GM18505 (cell line): ENCODE results near the gene AGO3.

Experiments
- ATAC-seq: cut with Tn5 transposase; IDR thresholded peaks from one replicate; pipeline ENCODE4 v1.9.1; 2021; ENCODE audit not compliant: unreplicated experiment
- POLR2A ChIP-seq: IDR thresholded peaks from 4 replicates; pipeline ENCODE4 v1.6.1; 2011; ENCODE audit warnings: borderline replicate concordance; ENCODE audit not compliant: insufficient read depth, insufficient read length; ENCODE audit errors: extremely low read depth

AGO3 gene

DNA sequence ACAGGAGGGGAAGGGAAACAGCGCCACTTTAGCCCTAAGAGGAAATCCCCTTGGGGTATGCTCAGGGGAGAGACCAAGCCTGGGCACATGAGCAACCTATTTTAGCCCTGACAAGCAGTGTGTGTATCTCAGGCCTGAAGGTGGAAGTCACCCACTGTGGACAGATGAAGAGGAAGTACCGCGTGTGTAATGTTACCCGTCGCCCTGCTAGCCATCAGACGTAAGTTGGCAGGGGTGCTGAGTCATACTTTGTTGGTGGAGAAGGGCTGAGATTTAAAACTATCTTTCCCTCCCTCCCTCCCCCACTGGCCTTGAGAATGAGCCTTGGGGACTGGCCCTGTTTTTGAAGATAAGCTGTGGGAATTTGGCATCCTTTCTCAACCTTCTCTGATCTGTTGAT lies 36.7 kb upstream of the AGO3 start:
- no peak for ATAC-seq
- TF ChIP-seq POLR2A: no peak

DNA sequence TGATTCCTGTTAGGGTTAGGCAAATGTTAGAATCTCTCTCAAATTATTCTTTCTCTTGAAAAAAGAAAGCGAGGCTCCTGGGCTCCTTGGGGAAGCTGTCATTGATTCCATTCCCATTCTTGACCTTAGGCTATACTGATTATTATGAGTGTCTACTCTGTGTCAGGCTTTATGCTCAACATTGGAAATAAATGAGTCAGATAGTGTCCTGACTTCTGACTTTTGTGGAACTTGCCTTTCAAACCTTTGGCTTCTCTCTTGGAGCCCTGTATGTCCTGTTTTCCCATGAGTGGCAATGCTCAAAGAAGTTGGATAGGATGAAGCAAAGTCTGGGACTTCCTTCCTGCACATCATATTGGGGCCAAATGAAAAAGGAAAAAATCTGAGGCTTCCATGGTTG lies 36.2 kb upstream of the AGO3 start:
- TF ChIP-seq POLR2A: no peak
- no peak for ATAC-seq

DNA sequence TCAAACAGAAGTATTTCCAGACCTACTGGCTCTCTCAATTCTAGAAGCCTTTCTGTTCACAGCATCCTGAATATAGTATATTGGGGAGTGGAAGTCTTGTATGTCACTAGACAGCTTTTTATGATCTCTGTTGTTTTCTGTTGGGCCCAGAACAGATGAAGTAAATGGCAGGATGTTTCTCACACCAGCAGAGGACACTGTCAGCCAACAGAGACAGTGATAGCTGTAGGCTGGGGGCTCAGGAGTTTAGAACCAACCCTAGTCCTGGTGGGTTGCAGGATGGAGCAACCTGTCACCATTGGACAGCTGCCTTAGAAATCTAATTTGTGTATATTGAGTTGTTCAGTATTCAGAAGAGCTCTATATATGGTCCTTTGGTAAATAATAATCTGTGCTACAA lies 31.0 kb upstream of the AGO3 start:
- no peak for TF ChIP-seq POLR2A
- ATAC-seq: no peak

DNA sequence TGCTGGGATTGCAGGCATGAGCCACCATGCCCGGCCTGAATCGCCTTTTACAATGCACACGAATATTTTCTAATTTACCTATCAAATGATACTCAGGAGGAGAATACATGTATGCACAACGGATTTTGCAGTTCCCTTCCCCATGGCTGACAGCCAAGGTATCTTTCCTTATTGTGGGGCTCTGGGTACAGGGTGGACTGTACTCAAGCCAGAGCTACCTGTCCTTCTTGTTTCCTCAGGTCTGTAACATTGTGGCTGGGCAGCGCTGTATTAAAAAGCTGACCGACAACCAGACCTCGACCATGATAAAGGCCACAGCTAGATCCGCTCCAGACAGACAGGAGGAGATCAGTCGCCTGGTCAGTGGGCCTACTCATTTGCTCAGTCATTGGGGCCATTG lies 29.7 kb upstream of the AGO3 start:
- TF ChIP-seq POLR2A: no peak
- ATAC-seq: no peak

DNA sequence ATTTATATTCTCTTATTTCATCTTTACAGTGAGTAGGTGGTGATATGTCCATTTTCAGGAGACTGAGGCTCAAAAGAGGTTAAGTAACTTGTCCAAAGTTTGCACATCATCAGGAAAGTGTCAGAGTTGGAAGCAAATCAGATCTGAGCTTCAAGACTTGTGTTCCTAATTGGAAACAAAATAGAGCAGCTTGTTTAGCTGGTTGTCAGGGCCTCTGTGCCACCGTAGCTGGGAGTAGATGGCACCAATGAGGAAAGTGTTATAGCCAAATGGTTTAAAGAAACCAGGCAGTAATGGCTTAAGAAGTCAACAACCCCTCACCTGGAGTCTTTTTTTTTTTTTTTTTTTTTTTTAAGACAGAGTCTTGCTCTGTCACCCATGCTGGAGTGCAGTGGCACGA lies 28.2 kb upstream of the AGO3 start:
- TF ChIP-seq POLR2A: no peak

DNA sequence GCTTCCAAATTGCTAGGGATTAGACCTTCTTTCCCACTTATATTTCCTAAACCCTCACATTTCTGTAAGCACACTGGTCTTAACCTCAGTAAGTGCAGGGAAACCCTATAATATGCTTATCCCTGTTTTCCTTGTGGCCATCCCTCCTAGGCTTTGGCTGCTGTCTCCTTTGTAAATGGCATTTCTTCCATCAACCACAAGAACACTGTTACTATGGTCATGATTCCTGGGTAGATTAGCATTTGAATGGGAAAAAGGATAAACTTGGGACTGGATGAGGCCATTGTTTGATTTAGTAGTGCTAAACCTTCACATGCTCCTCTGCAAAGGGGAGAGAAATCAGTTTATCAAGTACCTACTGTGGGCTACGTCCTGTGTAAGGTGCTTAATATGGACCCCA lies 16.2 kb upstream of the AGO3 start:
- ATAC-seq: no peak
- TF ChIP-seq POLR2A: no peak

More for the DNA sequence above, 28.2 kb upstream of the AGO3 start:
- ATAC-seq: no peak

DNA sequence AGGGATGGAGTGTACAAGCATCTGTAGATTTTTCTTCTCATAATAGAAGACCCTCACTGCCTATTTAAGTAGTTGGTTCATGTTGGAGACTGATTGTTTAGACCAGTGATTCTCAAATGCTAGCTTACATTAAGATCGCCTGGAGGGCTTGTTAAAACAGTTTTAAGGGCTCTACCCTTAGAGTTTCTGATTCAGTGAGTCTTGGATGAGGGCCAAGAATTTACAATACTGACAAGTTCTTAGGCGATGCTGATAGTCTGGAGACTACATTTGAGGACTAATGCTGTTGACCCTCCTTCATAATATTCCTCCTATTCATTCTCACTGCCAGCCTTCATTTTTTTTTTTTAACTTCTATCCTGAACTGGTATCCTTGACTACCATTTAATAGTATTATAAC lies 15.2 kb upstream of the AGO3 start:
- TF ChIP-seq POLR2A: no peak
- no peak for ATAC-seq

DNA sequence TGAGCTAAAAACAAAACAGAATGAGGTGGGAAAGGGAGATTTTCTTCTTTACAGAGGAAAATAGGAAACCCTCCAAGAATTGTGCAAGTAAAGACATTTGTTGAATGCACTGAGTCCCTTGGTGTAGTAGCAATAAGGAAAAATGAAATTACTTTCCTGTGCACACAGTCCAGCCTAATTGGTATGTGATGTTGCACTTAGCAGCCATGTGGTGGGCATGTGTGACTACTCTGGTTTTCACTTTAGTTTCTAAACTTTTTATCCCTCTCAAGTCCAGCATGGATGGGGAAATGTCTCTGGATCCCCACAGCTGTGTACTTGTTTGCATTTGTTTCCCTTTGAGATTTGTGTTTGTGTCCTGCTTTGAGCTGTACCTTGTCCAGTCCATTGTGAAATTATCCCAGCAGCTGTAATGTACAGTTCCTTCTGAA lies 7.1 kb upstream of the AGO3 start:
- ATAC-seq: no peak
- TF ChIP-seq POLR2A: no peak

DNA sequence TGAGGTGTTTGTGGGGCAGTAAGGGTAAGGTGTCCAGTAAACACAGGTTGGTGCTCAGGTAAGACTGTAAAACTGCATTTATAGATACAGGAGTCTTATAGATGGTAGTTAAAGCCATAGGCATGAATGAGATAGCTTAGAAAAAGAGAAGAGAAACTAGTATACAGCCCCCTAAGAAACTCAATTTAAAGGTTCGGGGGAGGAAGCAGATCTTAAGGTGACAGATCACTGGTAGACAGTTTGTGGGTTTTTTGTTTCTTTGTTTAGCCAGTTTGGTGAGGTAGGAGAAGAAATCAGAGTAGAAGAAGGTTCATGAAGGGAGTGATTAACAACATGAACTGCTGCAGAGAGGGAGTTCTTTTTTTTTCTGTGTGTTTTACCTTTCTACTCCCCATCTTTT lies 6.1 kb upstream of the AGO3 start:
- no peak for TF ChIP-seq POLR2A
- ATAC-seq: no peak

DNA sequence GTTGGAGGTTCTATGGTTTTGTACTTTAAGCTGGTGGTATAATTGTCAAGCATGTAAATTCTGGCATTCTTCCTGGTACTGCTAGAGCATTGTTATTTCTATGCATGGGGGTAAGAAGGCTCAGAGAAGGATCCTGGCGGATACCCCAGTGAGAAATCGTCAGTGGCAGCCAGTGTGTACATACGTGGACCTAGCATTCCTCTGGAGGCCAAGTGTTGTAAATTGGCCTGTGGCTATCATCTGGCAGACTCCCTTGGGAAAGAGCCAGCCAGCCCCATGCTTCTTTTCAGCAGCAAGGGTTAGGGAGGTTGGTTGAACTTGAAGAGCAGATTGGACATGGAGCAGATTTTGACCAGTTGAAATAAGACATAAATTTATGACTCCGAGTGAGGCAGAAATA lies 5.2 kb upstream of the AGO3 start:
- no peak for ATAC-seq
- no peak for TF ChIP-seq POLR2A

DNA sequence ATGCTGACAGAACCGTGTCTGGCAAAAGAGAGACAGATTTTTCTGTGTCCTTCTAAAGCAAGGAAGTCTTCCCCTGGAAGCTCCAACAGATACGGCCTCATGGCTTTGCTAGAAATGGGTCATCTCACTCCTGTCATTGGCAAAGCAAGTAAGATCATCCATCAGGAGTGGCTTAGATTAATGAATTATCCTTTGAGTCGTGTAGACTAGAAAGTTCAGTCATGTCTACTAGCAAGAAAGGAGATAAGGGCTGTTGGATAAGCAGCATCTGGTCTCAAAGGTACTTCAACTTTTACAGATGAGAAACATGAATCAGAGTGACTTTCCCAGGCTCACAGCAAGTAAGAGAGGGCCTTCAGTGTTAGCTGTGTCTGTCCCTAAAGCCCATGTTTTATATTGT lies 3.4 kb upstream of the AGO3 start:
- ATAC-seq: no peak

DNA sequence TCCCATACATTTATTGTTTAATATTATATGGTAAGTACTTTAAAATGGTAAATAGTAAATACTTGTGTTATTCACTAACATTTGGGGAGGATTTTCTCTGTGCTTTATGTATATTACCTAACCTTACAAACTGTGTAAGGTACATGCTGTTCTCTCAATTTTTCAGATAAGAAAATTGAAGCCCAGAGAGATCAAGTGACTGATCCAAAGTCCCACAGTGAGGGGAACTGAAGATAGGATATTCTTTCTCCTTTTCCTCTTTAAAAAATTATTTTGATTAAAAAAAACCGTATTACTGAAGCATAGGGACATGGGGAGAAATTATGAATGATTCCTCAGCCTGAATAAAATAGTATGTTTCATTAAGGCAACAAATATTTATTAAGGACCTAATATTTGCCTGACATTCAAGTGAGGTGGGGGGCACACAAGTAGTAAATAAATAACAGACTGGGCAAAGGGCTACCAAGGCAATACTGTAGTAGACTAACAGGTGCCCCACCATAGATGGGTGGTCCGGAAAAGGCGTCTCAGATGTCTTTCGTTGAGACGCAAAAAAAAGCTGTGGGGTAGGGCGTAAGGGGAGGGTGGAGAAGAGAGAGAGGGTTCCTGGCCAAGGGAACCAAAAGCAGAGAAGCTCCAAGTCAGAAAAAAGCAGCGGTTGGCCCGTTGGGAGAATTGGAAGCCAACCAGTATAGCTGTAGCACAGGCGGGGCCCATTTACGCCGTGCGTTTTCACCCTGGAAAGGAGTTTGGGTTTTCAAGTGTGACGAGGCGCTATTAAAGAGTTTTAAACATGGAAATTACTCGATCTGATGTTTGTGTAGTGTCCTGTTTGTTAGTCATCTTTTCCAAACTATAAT lies 944 bp upstream of the AGO3 start:
- ATAC-seq: no peak
- no peak for TF ChIP-seq POLR2A

More for the DNA sequence above, 3.4 kb upstream of the AGO3 start:
- TF ChIP-seq POLR2A: no peak

DNA sequence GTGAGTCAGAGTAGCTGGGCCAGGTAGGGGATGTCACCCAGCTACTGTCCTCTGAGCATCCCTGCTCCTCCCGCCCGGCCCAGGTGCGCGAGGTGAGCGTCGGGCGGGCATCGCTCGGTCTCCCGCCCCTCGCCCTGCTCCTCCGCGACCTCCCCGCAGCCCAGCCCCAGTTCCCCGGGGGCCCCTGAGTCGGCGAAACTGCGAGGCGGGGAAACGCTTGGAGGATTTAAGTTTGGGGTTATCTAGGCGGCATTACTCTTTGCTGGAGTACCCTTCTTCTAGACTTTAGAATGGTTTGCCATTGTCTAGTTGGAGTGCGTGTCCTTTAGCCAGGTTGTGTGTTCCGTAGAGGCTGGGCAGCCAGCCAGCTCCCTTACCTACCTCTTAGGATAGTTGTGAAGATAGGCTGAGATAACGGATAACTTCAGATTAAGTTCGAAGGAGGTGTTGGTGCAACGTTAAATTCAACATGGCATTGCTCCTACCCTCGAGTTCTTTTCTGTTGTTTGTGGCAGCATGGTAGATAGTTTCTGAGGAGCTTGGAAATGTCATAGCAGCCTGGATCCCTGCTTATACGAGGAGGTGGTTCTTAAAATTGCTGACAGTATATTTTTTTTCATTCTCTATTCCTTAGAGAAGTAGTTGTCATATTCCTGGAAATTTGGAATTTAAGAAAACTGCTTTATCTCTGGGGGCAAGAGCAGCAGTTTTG lies 697 bp downstream of the AGO3 start:
- TF ChIP-seq POLR2A: no peak
- peak; percentile 2 for ATAC-seq

DNA sequence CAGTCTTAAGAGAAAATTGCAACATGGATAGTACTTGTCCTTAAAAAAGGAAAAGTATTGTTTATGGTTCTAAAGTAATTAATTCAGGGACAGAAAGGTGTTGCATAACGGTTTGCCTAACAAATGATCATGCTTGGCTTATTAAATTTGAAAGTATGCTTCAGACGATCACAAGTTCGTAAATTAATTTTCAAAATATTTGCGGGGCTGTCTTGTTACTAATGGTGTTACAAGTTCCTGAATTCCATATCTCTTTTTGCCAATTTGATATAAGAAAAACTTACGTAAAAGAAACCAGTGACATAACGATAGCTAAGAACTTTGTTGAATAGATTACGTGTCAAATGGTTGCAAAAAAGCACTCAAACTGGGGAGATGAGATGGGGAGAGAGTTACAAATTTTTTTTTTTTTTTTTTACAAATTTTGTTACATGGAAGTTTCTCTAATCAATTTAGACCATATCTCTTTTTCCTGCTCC lies 1.3 kb downstream of the AGO3 start:
- no peak for TF ChIP-seq POLR2A
- ATAC-seq: no peak
